PFSK-1 (cell line): Measurements from ENCODE around the gene OR3A3.

Experiments used
- POLR2AphosphoS5 ChIP-seq: IDR thresholded peaks from 2 replicates; pipeline ENCODE4 v1.6.1; 2012; ENCODE audit warnings: low read depth, mild to moderate bottlenecking, control low read depth, low read length, moderate library complexity
- TAF1 ChIP-seq: IDR thresholded peaks from 2 replicates; pipeline ENCODE4 v1.6.1; 2012; ENCODE audit warnings: low read length, control low read depth, borderline replicate concordance; ENCODE audit not compliant: insufficient read depth
- TF ChIP-seq, protein P1 (sequence below), 2 experiments: IDR thresholded peaks; 2 replicates each; pipeline versions ENCODE4 v1.6.1 to v1.8.0; 2011 to 2012; ENCODE audit warnings: low read depth in 2 of 2, low read length in 2 of 2, control low read depth in 1 of 2, inconsistent platforms in 1 of 2, mild to moderate bottlenecking in 1 of 2, moderate library complexity in 1 of 2; ENCODE audit not compliant: insufficient read depth in 1 of 2

GRCh38 chr17:3398310-3398709, 12.9 kb upstream of the OR3A3 start, which contains the start of gene OR1E1:
- no peak for TF ChIP-seq POLR2AphosphoS5
- TF ChIP-seq, protein P1, sequence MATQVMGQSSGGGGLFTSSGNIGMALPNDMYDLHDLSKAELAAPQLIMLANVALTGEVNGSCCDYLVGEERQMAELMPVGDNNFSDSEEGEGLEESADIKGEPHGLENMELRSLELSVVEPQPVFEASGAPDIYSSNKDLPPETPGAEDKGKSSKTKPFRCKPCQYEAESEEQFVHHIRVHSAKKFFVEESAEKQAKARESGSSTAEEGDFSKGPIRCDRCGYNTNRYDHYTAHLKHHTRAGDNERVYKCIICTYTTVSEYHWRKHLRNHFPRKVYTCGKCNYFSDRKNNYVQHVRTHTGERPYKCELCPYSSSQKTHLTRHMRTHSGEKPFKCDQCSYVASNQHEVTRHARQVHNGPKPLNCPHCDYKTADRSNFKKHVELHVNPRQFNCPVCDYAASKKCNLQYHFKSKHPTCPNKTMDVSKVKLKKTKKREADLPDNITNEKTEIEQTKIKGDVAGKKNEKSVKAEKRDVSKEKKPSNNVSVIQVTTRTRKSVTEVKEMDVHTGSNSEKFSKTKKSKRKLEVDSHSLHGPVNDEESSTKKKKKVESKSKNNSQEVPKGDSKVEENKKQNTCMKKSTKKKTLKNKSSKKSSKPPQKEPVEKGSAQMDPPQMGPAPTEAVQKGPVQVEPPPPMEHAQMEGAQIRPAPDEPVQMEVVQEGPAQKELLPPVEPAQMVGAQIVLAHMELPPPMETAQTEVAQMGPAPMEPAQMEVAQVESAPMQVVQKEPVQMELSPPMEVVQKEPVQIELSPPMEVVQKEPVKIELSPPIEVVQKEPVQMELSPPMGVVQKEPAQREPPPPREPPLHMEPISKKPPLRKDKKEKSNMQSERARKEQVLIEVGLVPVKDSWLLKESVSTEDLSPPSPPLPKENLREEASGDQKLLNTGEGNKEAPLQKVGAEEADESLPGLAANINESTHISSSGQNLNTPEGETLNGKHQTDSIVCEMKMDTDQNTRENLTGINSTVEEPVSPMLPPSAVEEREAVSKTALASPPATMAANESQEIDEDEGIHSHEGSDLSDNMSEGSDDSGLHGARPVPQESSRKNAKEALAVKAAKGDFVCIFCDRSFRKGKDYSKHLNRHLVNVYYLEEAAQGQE (IDR thresholded peaks at IDR 0.05; ENCODE audit: insufficient read depth in 1 of 2, low read depth in 2 of 2, low read length in 2 of 2), result no peak
- TF ChIP-seq TAF1, result no peak
